Peyer's patch (tissue), 4 donors: ENCODE measurements around the gene RBM17. TPM values are rescaled to one million over a fixed set of nuclear protein-coding genes. Genes with fewer than 3 reads are reported as not detected.

Source experiments
- DNase-seq, 3 donors: peaks; one replicate each; pipeline ENCODE4 v3.0.0-alpha.2; 2017 to 2019
- H3K27ac ChIP-seq, 4 donors: fragments of 200-600 bp; sonication (generic); one replicate each; pipeline ENCODE4 v1.5.1; 2016 to 2019
- H3K27me3 ChIP-seq, 2 donors: fragments of 200-600 bp; sonication (generic); one replicate each; pipeline ENCODE4 v1.5.1; 2019
- H3K36me3 ChIP-seq, 3 donors: fragments of 200-600 bp; sonication (generic); one replicate each; pipeline ENCODE4 v1.5.1; 2016 to 2019
- H3K4me1 ChIP-seq, 4 donors: fragments of 200-600 bp; sonication (generic); one replicate each; pipeline ENCODE4 v1.5.1; 2016 to 2019
- H3K4me3 ChIP-seq, 4 donors: fragments of 200-600 bp; sonication (generic); 1 replicate in 3 of 4; 2 replicates in 1 of 4; pipeline ENCODE4 v1.5.1; 2016 to 2019; ENCODE audit warnings: mild to moderate bottlenecking in 1 of 4
- H3K9me3 ChIP-seq, 4 donors: fragments of 200-600 bp; sonication (generic); one replicate each; pipeline ENCODE4 v1.5.1; 2016 to 2019; ENCODE audit warnings: mild to moderate bottlenecking in 1 of 4
- POLR2A ChIP-seq, 2 donors: fragments of 450-650 bp; IDR thresholded peaks; one replicate each; pipeline ENCODE4 v1.5.1; 2017; ENCODE audit warnings: antibody characterized with exemption in 2 of 2, mild to moderate bottlenecking in 2 of 2, moderate library complexity in 2 of 2
- total RNA-seq, 4 donors: library from RNA; depleted of rRNA; stranded (reverse); fragments of >200 nt; gene quantifications; one replicate each; pipeline ENCODE4 v1.1.0, GENCODE V29; 2016
- TF ChIP-seq, protein P1 (sequence below), 6 experiments: fragments of 450-650 bp in 4 of 6; fragments of 200-600 bp in 2 of 6; sonication (generic) in 1 of 6; IDR thresholded peaks; one replicate each; pipeline ENCODE4 v1.5.1; 2017 to 2019; ENCODE audit warnings: antibody characterized with exemption in 6 of 6, mild to moderate bottlenecking in 3 of 6, moderate library complexity in 1 of 6

RBM17 gene
- total RNA-seq, 4 donors from 2014 or later, result 66.4 to 166 (median 101) TPM

DNA sequence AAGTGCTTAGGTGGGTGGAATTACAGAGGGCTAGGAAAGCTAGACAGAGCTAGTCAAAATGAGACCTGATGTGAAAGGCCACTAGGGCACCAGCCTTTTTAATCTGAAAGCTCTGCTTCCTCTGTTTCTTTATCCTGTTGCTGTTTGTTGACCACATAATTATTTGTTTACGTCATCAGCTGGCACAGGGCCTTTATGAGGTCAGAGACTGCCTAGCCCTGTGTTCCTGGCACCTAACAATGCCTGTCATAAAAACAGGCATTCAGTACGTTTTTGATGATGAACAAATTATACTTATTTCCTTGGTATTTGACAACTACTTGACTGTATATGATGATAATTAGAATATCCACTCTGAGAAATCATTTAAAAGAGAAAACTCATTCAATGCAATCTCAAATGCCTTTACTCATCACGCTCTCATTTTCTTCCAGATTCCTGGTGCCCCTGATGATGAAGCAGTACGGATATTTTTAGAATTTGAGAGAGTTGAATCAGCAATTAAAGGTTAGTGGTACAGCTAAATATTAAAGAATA lies 26.0 kb downstream of the RBM17 start:
- peak overlapping the region in 1 of 4 donors; percentile 6 for H3K27ac ChIP-seq
- H3K27me3 ChIP-seq, result no peaks in the 10 kb centered on the region
- TF ChIP-seq POLR2A (IDR thresholded peaks at IDR 0.05), result no peak
- TF ChIP-seq, protein P1, sequence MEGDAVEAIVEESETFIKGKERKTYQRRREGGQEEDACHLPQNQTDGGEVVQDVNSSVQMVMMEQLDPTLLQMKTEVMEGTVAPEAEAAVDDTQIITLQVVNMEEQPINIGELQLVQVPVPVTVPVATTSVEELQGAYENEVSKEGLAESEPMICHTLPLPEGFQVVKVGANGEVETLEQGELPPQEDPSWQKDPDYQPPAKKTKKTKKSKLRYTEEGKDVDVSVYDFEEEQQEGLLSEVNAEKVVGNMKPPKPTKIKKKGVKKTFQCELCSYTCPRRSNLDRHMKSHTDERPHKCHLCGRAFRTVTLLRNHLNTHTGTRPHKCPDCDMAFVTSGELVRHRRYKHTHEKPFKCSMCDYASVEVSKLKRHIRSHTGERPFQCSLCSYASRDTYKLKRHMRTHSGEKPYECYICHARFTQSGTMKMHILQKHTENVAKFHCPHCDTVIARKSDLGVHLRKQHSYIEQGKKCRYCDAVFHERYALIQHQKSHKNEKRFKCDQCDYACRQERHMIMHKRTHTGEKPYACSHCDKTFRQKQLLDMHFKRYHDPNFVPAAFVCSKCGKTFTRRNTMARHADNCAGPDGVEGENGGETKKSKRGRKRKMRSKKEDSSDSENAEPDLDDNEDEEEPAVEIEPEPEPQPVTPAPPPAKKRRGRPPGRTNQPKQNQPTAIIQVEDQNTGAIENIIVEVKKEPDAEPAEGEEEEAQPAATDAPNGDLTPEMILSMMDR (IDR thresholded peaks at IDR 0.05), result no peak
- peak in 1 of 3 donors; percentile 67 for DNase-seq
- no peak overlapping the region for H3K4me3 ChIP-seq
- H3K36me3 ChIP-seq, result peaks cover 0 to 73% (median 0%) of the 10 kb centered on the region in 3 donors
- no peaks in the 10 kb centered on the region for H3K4me1 ChIP-seq
- no peaks in the 10 kb centered on the region for H3K9me3 ChIP-seq

DNA sequence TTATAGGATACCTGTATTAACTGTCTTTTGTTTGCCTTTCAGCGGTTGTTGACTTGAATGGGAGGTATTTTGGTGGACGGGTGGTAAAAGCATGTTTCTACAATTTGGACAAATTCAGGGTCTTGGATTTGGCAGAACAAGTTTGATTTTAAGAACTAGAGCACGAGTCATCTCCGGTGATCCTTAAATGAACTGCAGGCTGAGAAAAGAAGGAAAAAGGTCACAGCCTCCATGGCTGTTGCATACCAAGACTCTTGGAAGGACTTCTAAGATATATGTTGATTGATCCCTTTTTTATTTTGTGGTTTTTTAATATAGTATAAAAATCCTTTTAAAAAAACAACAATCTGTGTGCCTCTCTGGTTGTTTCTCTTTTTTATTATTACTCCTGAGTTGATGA lies 26.6 kb downstream of the RBM17 start:
- Histone ChIP-seq H3K9me3 (no peaks in the 10 kb centered on the region), H3K4me3 (no peak overlapping the region), H3K4me1 (no peaks in the 10 kb centered on the region), H3K27ac (no peak overlapping the region), H3K27me3 (no peaks in the 10 kb centered on the region), H3K36me3 (peaks cover 0 to 67% (median 0%) of the 10 kb centered on the region in 3 donors)
- no peak for DNase-seq
- no peak for TF ChIP-seq POLR2A (IDR thresholded peaks at IDR 0.05)
- TF ChIP-seq, protein P1 (IDR thresholded peaks at IDR 0.05), result no peak

DNA sequence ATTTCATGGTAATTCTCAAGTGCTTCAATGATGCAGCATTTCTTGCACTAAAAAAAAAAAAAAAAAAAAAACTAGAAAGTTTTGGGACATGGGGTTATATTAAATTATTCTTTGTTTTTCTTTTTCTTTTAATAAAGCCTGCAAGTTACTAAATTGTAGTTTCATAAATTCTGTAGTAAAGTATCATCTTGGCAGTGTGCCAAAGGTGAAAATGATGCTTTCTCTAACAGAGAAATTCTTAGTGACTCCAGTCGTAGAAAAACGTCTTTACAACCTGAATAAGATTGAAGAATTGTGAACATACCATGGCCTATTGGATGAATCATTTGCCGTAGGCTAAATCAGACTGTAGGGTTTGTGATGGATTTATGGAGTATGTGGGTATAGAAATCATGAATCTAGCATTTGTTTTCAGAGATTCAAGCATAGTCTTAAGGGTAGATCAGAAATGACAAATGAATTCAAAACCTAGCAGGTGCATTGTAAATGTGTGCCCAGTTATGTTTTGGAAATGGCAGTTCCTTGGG lies 27.1 kb downstream of the RBM17 start:
- Histone ChIP-seq H3K36me3 (peaks cover 0 to 63% (median 0%) of the 10 kb centered on the region in 3 donors), H3K4me1 (no peaks in the 10 kb centered on the region), H3K4me3 (no peak overlapping the region), H3K27ac (no peak overlapping the region), H3K27me3 (no peaks in the 10 kb centered on the region), H3K9me3 (no peaks in the 10 kb centered on the region)
- DNase-seq, result no peak
- no peak for TF ChIP-seq POLR2A (IDR thresholded peaks at IDR 0.05)
- TF ChIP-seq, protein P1 (IDR thresholded peaks at IDR 0.05), result no peak

DNA sequence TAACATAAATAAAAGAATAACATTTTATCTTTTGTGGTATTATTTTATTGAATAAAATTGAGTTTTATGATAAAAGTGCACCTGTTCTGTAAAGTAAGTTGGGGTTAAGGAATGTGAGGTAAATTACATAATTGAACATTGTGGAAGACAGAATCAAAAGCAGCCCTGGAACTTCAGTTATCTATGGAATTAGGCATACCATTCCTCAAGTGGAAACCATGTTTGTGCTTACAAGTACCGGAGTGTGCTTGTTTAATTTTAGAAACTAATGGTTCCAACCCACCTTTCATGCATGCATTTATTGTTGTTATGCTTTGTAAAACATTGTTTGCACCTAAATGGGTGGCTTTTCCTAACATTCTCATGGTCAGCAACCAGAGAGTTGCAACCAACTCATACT lies 28.0 kb downstream of the RBM17 start:
- H3K27me3 ChIP-seq, result no peaks in the 10 kb centered on the region
- H3K4me1 ChIP-seq, result no peaks in the 10 kb centered on the region
- DNase-seq, result no peak
- no peak overlapping the region for H3K27ac ChIP-seq
- H3K36me3 ChIP-seq, result peaks cover 0 to 53% (median 0%) of the 10 kb centered on the region in 3 donors
- no peak overlapping the region for H3K4me3 ChIP-seq
- no peaks in the 10 kb centered on the region for H3K9me3 ChIP-seq
- TF ChIP-seq, protein P1 (IDR thresholded peaks at IDR 0.05), result no peak
- TF ChIP-seq POLR2A (IDR thresholded peaks at IDR 0.05), result no peak

DNA sequence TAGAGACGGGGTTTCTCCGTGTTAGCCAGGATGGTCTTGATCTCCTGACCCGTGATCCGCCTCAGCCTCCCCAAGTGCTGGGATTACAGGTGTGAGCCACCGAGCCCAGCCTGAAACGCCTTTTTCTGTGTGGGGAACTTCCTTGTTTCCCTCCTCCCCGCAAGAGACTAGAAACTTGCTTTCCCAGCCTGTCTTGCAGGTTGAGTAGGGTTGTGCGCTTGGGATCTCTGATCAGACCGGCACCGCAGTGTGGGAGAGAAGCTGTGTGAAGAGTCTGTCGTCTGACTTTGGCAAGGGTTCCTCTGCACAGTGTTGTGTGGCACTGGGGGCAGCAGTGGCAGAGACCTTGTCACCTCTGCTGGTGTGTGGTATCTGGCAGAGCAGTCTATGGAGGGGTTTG lies 28.9 kb downstream of the RBM17 start:
- no peak for DNase-seq
- H3K36me3 ChIP-seq, result peaks cover 0 to 44% (median 0%) of the 10 kb centered on the region in 3 donors
- no peak overlapping the region for H3K4me3 ChIP-seq
- TF ChIP-seq POLR2A (IDR thresholded peaks at IDR 0.05), result no peak
- TF ChIP-seq, protein P1 (IDR thresholded peaks at IDR 0.05), result no peak
- no peak overlapping the region for H3K27ac ChIP-seq
- H3K27me3 ChIP-seq, result no peaks in the 10 kb centered on the region
- no peaks in the 10 kb centered on the region for H3K4me1 ChIP-seq
- no peaks in the 10 kb centered on the region for H3K9me3 ChIP-seq
